ENCODE data around the gene ETV3.

- TF ChIP-seq ESRRG (CRISPR knock-in tag; IDR thresholded peaks at IDR 0.05): no peak
- no peak for TF ChIP-seq POU6F1 (CRISPR knock-in tag; IDR thresholded peaks at IDR 0.05; ENCODE audit: borderline replicate concordance, low read depth)
- no peak for TF ChIP-seq PATZ1 (CRISPR knock-in tag; IDR thresholded peaks at IDR 0.05; ENCODE audit: borderline replicate concordance)
- TF ChIP-seq ZFP3 (CRISPR knock-in tag; IDR thresholded peaks at IDR 0.05): no peak
These were observed 29.2 kb upstream of the ETV3 start for GRCh38 chr1:157167437-157167836.

Data from SK-N-SH treated with all-trans-retinoic acid at 6 μM for 48 hours (cell line).